Thoracic aorta (tissue), 2 donors: Measurements from ENCODE around the gene DGKH. TPM values are rescaled to one million over a fixed set of nuclear protein-coding genes. Genes with fewer than 3 reads are reported as not detected.
"Not testable (repeated sequence)": the region's sequence is repeated elsewhere in the genome, so short reads cannot be mapped to it uniquely, and the experiment has no call there.

Experiments used
- ATAC-seq: fragments of 150-250 bp; one replicate; pipeline ENCODE4 v1.8.0; 2017; ENCODE audit warnings: low read depth; ENCODE audit not compliant: insufficient number of reproducible peaks, low FRiP score
- DNase-seq: peaks from one replicate; pipeline ENCODE4 v3.0.0-alpha.2; 2020; ENCODE audit warnings: low spot score
- H3K27ac ChIP-seq, 2 donors: fragments of 200-600 bp; sonication (generic); 1 replicate in 1 of 2; 2 replicates in 1 of 2; pipeline ENCODE4 v1.5.1; 2016; ENCODE audit warnings: mild to moderate bottlenecking in 2 of 2, moderate library complexity in 2 of 2
- H3K27me3 ChIP-seq: fragments of 200-600 bp; sonication (generic); replicated peaks from 2 replicates; pipeline ENCODE4 v1.6.0; 2016; ENCODE audit warnings: mild to moderate bottlenecking; ENCODE audit not compliant: insufficient read depth
- H3K36me3 ChIP-seq: fragments of 200-600 bp; sonication (generic); one replicate; pipeline ENCODE4 v1.5.1; 2016
- H3K4me1 ChIP-seq, 2 donors: fragments of 200-600 bp; sonication (generic); 1 replicate in 1 of 2; 2 replicates in 1 of 2; pipeline versions ENCODE4 v1.5.1 to v1.6.0; 2016; ENCODE audit warnings: low read depth in 2 of 2, mild to moderate bottlenecking in 1 of 2; ENCODE audit not compliant: control insufficient read depth in 1 of 2
- H3K4me3 ChIP-seq: fragments of 200-600 bp; sonication (generic); 2 replicates; pipeline ENCODE4 v1.5.1; 2016; ENCODE audit warnings: mild to moderate bottlenecking
- H3K9me3 ChIP-seq: fragments of 200-600 bp; sonication (generic); 2 replicates; pipeline ENCODE4 v1.5.1; 2016
- CTCF ChIP-seq: fragments of 200-600 bp; sonication (generic); IDR thresholded peaks from one replicate; pipeline ENCODE4 v1.5.1; 2019; ENCODE audit warnings: antibody characterized with exemption
- total RNA-seq, 2 donors: library from RNA; depleted of rRNA; stranded (reverse); fragments of >200 nt; gene quantifications; one replicate each; pipeline versions ENCODE4 v1.1.0 to v1.2.3, GENCODE V29; 2016

The DGKH gene
- total RNA-seq, 2 donors from 2014 or later = 18.3 to 37.8 TPM

GRCh38 chr13:42068886-42069285 lies 20.4 kb downstream of the DGKH start:
- no peak for TF ChIP-seq CTCF
- Histone ChIP-seq H3K36me3 (no peaks in the 10 kb centered on the region), H3K4me3 (no peak overlapping the region), H3K9me3 (no peaks in the 10 kb centered on the region), H3K27ac (no peak overlapping the region), H3K27me3 (no peaks in the 10 kb centered on the region), H3K4me1 (no peaks in the 10 kb centered on the region)
- DNase-seq (no peak), ATAC-seq (no peak)

- not testable (repeated sequence) for H3K27ac ChIP-seq, H3K27me3 ChIP-seq, H3K4me1 ChIP-seq, ATAC-seq, H3K36me3 ChIP-seq, H3K4me3 ChIP-seq, DNase-seq, H3K9me3 ChIP-seq
These were observed 22.2 kb downstream of the DGKH start for GRCh38 chr13:42070599-42070998.

- H3K9me3 ChIP-seq, ATAC-seq, DNase-seq, H3K4me3 ChIP-seq, H3K27ac ChIP-seq, H3K27me3 ChIP-seq, H3K36me3 ChIP-seq: not testable (repeated sequence)
- peaks cover 3 to 12% of the 10 kb centered on the region in 2 donors for H3K4me1 ChIP-seq
These were observed 22.7 kb downstream of the DGKH start for GRCh38 chr13:42071179-42071578.

- Histone ChIP-seq H3K4me3 (no peak overlapping the region), H3K9me3 (no peaks in the 10 kb centered on the region), H3K4me1 (peaks cover 3 to 19% of the 10 kb centered on the region in 2 donors), H3K27me3 (no peaks in the 10 kb centered on the region), H3K36me3 (no peaks in the 10 kb centered on the region), H3K27ac (no peak overlapping the region)
- TF ChIP-seq CTCF = no peak
- DNase-seq (no peak), ATAC-seq (no peak)
These were observed 23.4 kb downstream of the DGKH start for GRCh38 chr13:42071672-42072419.

GRCh38 chr13:42073683-42074082 lies 25.2 kb downstream of the DGKH start:
- ATAC-seq (no peak), DNase-seq (no peak)
- H3K4me3 ChIP-seq = no peak overlapping the region
- H3K36me3 ChIP-seq = no peaks in the 10 kb centered on the region
- TF ChIP-seq CTCF = no peak
- no peaks in the 10 kb centered on the region for H3K27me3 ChIP-seq
- H3K4me1 ChIP-seq = peaks cover 3 to 20% of the 10 kb centered on the region in 2 donors
- no peaks in the 10 kb centered on the region for H3K9me3 ChIP-seq
- H3K27ac ChIP-seq = no peak overlapping the region

- Histone ChIP-seq H3K36me3 (no peaks in the 10 kb centered on the region), H3K4me3 (no peak overlapping the region), H3K27me3 (no peaks in the 10 kb centered on the region), H3K27ac (no peak overlapping the region), H3K4me1 (peaks cover 3 to 20% of the 10 kb centered on the region in 2 donors), H3K9me3 (no peaks in the 10 kb centered on the region)
- TF ChIP-seq CTCF = no peak
- DNase-seq (no peak), ATAC-seq (no peak)
These were observed 27.1 kb downstream of the DGKH start for GRCh38 chr13:42075517-42075916.
